Measurements from ENCODE around the gene RILPL1.
A peak's percentile ranks its signal among the peaks of the same experiment; 100 is the strongest.

RILPL1 gene

GRCh38 chr12:123479442-123480180, 53.9 kb downstream of the RILPL1 start:
- H4K20me1 ChIP-seq (ENCODE audit: insufficient read depth, low read length), result no peaks in the 10 kb centered on the region
- H3K36me3 ChIP-seq (ENCODE audit: insufficient read depth, low read length), result no peaks in the 10 kb centered on the region
- TF ChIP-seq EZH2 (IDR thresholded peaks at IDR 0.05; ENCODE audit: borderline replicate concordance, low read length) (no peak), CTCF (IDR thresholded peaks at IDR 0.05; ENCODE audit: low read length) (no peak)
- H3K9ac ChIP-seq (ENCODE audit: low read length), result no peak overlapping the region
- H3K9me3 ChIP-seq (ENCODE audit: low read length), result no peaks in the 10 kb centered on the region
- H3K9me2 ChIP-seq (ENCODE audit: low read depth, low read length), result no peaks in the 10 kb centered on the region
- no peak overlapping the region; the same call in 1 of the 2 replicates for H3K4me2 ChIP-seq (ENCODE audit: low read length)
- H3K27ac ChIP-seq (ENCODE audit: low read depth, low read length, poor library complexity, severe bottlenecking), result peak overlapping the region; percentile 61
- H3K27me3 ChIP-seq (ENCODE audit: insufficient read depth, low read length), result no peaks in the 10 kb centered on the region
- no peaks in the 10 kb centered on the region for H3K79me2 ChIP-seq (ENCODE audit: insufficient read depth, low read length)
- H2AFZ ChIP-seq (ENCODE audit: low read length), result no peak overlapping the region
- H3F3A ChIP-seq (ENCODE audit: insufficient read depth, low read length), result peaks cover 5% of the 10 kb centered on the region; the same call in 1 of the 2 replicates
- no peak overlapping the region for H3K4me3 ChIP-seq (ENCODE audit: low read depth, low read length, poor library complexity, severe bottlenecking)
- peaks cover 81% of the 10 kb centered on the region for H3K4me1 ChIP-seq (ENCODE audit: insufficient read depth, low read length, severe bottlenecking)

- Histone ChIP-seq H3K9me3 (ENCODE audit: low read length) (no peaks in the 10 kb centered on the region), H3K4me1 (ENCODE audit: insufficient read depth, low read length, severe bottlenecking) (peaks cover 81% of the 10 kb centered on the region), H3K9ac (ENCODE audit: low read length) (no peak overlapping the region; the same call in 1 of the 2 replicates), H3K27me3 (ENCODE audit: insufficient read depth, low read length) (no peaks in the 10 kb centered on the region), H3K27ac (ENCODE audit: low read depth, low read length, poor library complexity, severe bottlenecking) (peak overlapping the region; percentile 61), H4K20me1 (ENCODE audit: insufficient read depth, low read length) (no peaks in the 10 kb centered on the region), H3K36me3 (ENCODE audit: insufficient read depth, low read length) (no peaks in the 10 kb centered on the region), H3K79me2 (ENCODE audit: insufficient read depth, low read length) (no peaks in the 10 kb centered on the region), H2AFZ (ENCODE audit: low read length) (no peak overlapping the region), H3K4me2 (ENCODE audit: low read length) (no peak overlapping the region; the same call in 1 of the 2 replicates), H3K4me3 (ENCODE audit: low read depth, low read length, poor library complexity, severe bottlenecking) (no peak overlapping the region), H3K9me2 (ENCODE audit: low read depth, low read length) (no peaks in the 10 kb centered on the region), H3F3A (ENCODE audit: insufficient read depth, low read length) (peaks cover 5% of the 10 kb centered on the region; the same call in 1 of the 2 replicates)
- TF ChIP-seq CTCF (IDR thresholded peaks at IDR 0.05; ENCODE audit: low read length) (no peak), EZH2 (IDR thresholded peaks at IDR 0.05; ENCODE audit: borderline replicate concordance, low read length) (no peak)
Observed at GRCh38 chr12:123478762-123479161, 54.8 kb downstream of the RILPL1 start.

- no peak overlapping the region for H2AFZ ChIP-seq (ENCODE audit: low read length)
Observed at GRCh38 chr12:123478069-123478468, 55.5 kb downstream of the RILPL1 start.

More at GRCh38 chr12:123478069-123478468, 55.5 kb downstream of the RILPL1 start:
- no peaks in the 10 kb centered on the region for H3K36me3 ChIP-seq (ENCODE audit: insufficient read depth, low read length)
- H3F3A ChIP-seq (ENCODE audit: insufficient read depth, low read length), result peaks cover 5% of the 10 kb centered on the region; the same call in 1 of the 2 replicates
- H3K9me3 ChIP-seq (ENCODE audit: low read length), result no peaks in the 10 kb centered on the region
- H3K27ac ChIP-seq (ENCODE audit: low read depth, low read length, poor library complexity, severe bottlenecking), result peak overlapping the region; percentile 61
- H3K4me2 ChIP-seq (ENCODE audit: low read length), result no peak overlapping the region
- H3K9ac ChIP-seq (ENCODE audit: low read length), result no peak overlapping the region
- H3K4me1 ChIP-seq (ENCODE audit: insufficient read depth, low read length, severe bottlenecking), result peaks cover 81% of the 10 kb centered on the region
- no peaks in the 10 kb centered on the region for H3K9me2 ChIP-seq (ENCODE audit: low read depth, low read length)
- H3K27me3 ChIP-seq (ENCODE audit: insufficient read depth, low read length), result no peaks in the 10 kb centered on the region
- H4K20me1 ChIP-seq (ENCODE audit: insufficient read depth, low read length), result no peaks in the 10 kb centered on the region
- no peak overlapping the region for H3K4me3 ChIP-seq (ENCODE audit: low read depth, low read length, poor library complexity, severe bottlenecking)
- no peaks in the 10 kb centered on the region for H3K79me2 ChIP-seq (ENCODE audit: insufficient read depth, low read length)
- no peak for TF ChIP-seq CTCF (IDR thresholded peaks at IDR 0.05; ENCODE audit: low read length)
- TF ChIP-seq EZH2 (IDR thresholded peaks at IDR 0.05; ENCODE audit: borderline replicate concordance, low read length), result no peak
